ENCODE measurements around the gene DDC. TPM values are rescaled to one million over a fixed set of nuclear protein-coding genes. Genes with fewer than 3 reads are reported as not detected.

The DDC gene
- total and polyA plus RNA-seq, 7 donors, result 0.36 to 77.2 (median 49.9) TPM; not detected in 3

DNA sequence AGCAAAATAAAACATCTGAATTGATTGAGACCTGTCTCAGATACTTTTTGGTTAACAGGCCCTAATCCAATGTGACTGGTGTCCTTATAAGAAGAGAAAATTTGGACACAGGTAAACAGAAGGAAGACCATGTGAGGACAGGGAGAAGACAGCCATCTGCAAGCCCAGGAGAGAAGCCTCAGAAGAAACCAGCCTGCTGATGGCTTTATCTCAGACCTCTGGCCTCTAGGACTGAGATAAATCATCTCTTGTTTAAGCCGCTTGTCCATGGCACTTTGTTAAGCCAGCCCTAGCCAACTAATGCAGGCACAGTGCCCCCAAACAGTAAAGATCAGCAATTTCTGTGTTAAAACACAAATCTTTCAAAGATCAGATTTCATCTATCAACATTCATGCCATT lies 73.3 kb downstream of the DDC start:
- Histone ChIP-seq H3K4me1 (no peaks in the 10 kb centered on the region), H3K27ac (no peak overlapping the region), H3K27me3 (no peaks in the 10 kb centered on the region), H3K9me3 (no peaks in the 10 kb centered on the region), H3K4me3 (no peak overlapping the region), H3K36me3 (no peaks in the 10 kb centered on the region)
- intact Hi-C loops (cut with DNase I), result no loop called here
- DNase-seq, result no peak
- 89 to 95% methylated on average over 1 of the region's 1 CpG for WGBS, 2 donors
- TF ChIP-seq POLR2AphosphoS5 (IDR thresholded peaks at IDR 0.05) (no peak), EP300 (IDR thresholded peaks at IDR 0.05) (no peak), POLR2A (IDR thresholded peaks at IDR 0.05) (no peak)
- TF ChIP-seq, protein P1, sequence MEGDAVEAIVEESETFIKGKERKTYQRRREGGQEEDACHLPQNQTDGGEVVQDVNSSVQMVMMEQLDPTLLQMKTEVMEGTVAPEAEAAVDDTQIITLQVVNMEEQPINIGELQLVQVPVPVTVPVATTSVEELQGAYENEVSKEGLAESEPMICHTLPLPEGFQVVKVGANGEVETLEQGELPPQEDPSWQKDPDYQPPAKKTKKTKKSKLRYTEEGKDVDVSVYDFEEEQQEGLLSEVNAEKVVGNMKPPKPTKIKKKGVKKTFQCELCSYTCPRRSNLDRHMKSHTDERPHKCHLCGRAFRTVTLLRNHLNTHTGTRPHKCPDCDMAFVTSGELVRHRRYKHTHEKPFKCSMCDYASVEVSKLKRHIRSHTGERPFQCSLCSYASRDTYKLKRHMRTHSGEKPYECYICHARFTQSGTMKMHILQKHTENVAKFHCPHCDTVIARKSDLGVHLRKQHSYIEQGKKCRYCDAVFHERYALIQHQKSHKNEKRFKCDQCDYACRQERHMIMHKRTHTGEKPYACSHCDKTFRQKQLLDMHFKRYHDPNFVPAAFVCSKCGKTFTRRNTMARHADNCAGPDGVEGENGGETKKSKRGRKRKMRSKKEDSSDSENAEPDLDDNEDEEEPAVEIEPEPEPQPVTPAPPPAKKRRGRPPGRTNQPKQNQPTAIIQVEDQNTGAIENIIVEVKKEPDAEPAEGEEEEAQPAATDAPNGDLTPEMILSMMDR (IDR thresholded peaks at IDR 0.05), result no peak

GRCh38 chr7:50491209-50491608 lies 74.0 kb downstream of the DDC start:
- H3K27me3 ChIP-seq, result no peaks in the 10 kb centered on the region
- H3K4me1 ChIP-seq, result no peaks in the 10 kb centered on the region
- no peak for TF ChIP-seq EP300 (IDR thresholded peaks at IDR 0.05)
- no peak for TF ChIP-seq POLR2A (IDR thresholded peaks at IDR 0.05)
- TF ChIP-seq, protein P1 (IDR thresholded peaks at IDR 0.05), result no peak
- TF ChIP-seq POLR2AphosphoS5 (IDR thresholded peaks at IDR 0.05), result no peak
- 72 to 77% methylated on average over 5 of the region's 5 CpGs for WGBS, 2 donors
- H3K27ac ChIP-seq, result no peak overlapping the region
- H3K9me3 ChIP-seq, result no peaks in the 10 kb centered on the region
- DNase-seq, result no peak
- H3K4me3 ChIP-seq, result no peak overlapping the region
- intact Hi-C loops (cut with DNase I), result no loop called here
- H3K36me3 ChIP-seq, result no peaks in the 10 kb centered on the region

DNA sequence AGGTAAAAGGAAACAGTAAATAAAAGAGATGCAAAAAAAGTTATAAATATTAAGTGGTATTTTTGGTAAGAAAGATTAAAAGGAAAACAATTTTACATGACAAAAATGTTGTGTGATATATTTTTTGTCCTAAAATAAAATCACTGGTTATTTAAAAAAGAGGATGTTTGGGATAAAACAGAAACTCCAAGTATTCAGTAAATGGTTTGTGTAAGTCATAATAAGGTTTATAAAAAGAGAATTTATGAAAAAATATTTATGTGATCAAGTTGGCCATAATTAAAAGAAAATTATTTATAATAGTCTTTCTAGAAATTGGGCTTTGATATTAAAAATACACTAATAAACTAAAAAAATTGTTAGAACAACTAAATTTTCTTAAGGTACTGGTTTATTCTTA lies 76.8 kb downstream of the DDC start:
- no peaks in the 10 kb centered on the region for H3K36me3 ChIP-seq
- no peaks in the 10 kb centered on the region for H3K9me3 ChIP-seq
- H3K27ac ChIP-seq, result no peak overlapping the region
- no peak overlapping the region for H3K4me3 ChIP-seq
- H3K4me1 ChIP-seq, result no peaks in the 10 kb centered on the region
- DNase-seq, result no peak
- intact Hi-C loops (cut with DNase I), result no loop called here
- H3K27me3 ChIP-seq, result no peaks in the 10 kb centered on the region
- no peak for TF ChIP-seq POLR2AphosphoS5 (IDR thresholded peaks at IDR 0.05)
- no peak for TF ChIP-seq POLR2A (IDR thresholded peaks at IDR 0.05)
- TF ChIP-seq, protein P1 (IDR thresholded peaks at IDR 0.05), result no peak
- TF ChIP-seq EP300 (IDR thresholded peaks at IDR 0.05), result no peak

- WGBS, 2 donors, result 96 to 100% methylated on average over 1 of the region's 1 CpG
- intact Hi-C loops (cut with DNase I), result no loop called here
Measured at GRCh38 chr7:50486512-50486911, 78.7 kb downstream of the DDC start.

DNA sequence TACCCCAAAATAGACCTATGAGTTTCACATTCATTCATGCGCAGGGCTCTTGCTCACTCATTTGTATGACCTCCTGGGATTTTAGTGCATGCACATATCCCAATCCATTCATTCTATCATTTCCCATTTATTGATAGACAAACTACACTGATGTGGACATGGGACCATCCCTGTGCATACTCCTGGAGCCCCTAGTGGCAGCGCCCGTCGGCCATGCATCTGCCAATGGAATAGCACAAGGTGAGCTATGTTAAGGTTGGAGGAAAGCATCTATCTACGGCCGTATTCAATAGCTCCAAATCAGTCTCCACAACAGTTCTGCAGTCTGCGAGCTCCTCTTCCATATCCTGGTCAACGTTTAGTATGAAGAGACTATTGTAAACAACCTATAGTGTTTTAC lies 83.3 kb downstream of the DDC start:
- no peak for DNase-seq
- H3K4me1 ChIP-seq, result no peaks in the 10 kb centered on the region
- TF ChIP-seq, protein P1 (IDR thresholded peaks at IDR 0.05), result no peak
- TF ChIP-seq POLR2AphosphoS5 (IDR thresholded peaks at IDR 0.05) (no peak), EP300 (IDR thresholded peaks at IDR 0.05) (no peak), POLR2A (IDR thresholded peaks at IDR 0.05) (no peak)
- no peak overlapping the region for H3K27ac ChIP-seq
- no peaks in the 10 kb centered on the region for H3K9me3 ChIP-seq
- intact Hi-C loops (cut with DNase I), result no loop called here
- 92 to 93% methylated on average over 8 of the region's 8 CpGs for WGBS, 2 donors
- H3K36me3 ChIP-seq, result no peaks in the 10 kb centered on the region
- H3K4me3 ChIP-seq, result no peak overlapping the region
- no peaks in the 10 kb centered on the region for H3K27me3 ChIP-seq

More at GRCh38 chr7:50486512-50486911, 78.7 kb downstream of the DDC start:
- no peaks in the 10 kb centered on the region for H3K36me3 ChIP-seq
- no peaks in the 10 kb centered on the region for H3K4me1 ChIP-seq
- H3K27ac ChIP-seq, result no peak overlapping the region
- DNase-seq, result no peak
- TF ChIP-seq POLR2AphosphoS5 (IDR thresholded peaks at IDR 0.05) (no peak), EP300 (IDR thresholded peaks at IDR 0.05) (no peak), POLR2A (IDR thresholded peaks at IDR 0.05) (no peak)
- TF ChIP-seq, protein P1 (IDR thresholded peaks at IDR 0.05), result no peak
- no peak overlapping the region for H3K4me3 ChIP-seq
- no peaks in the 10 kb centered on the region for H3K9me3 ChIP-seq
- H3K27me3 ChIP-seq, result no peaks in the 10 kb centered on the region

Measured in sigmoid colon (tissue), 7 donors.